GM10248 (cell line): ENCODE data around the gene CARD14.

Source experiments
- CTCF ChIA-PET: fragments of 300-600 bp; sonication (Branson Sonifier 250); formaldehyde crosslinking; extraction: SDS; loops from one replicate; lab custom pipeline; 2021; ENCODE audit warnings: antibody characterized with exemption; lab: Yijun Ruan, JAX
- POLR2A ChIA-PET: fragments of 350-650 bp; sonication (Branson Sonifier 250); formaldehyde crosslinking; extraction: SDS; loops from one replicate; lab custom pipeline; 2020; ENCODE audit warnings: antibody characterized with exemption; lab: Yijun Ruan, JAX
- DNase-seq: peaks from one replicate; pipeline ENCODE4 v3.0.0; 2012; ENCODE audit errors: extremely low spot score
- TF ChIP-seq, protein P1 (sequence below): IDR thresholded peaks from 2 replicates; pipeline ENCODE4 v1.5.1; 2012; ENCODE audit warnings: mild to moderate bottlenecking, low read depth; ENCODE audit errors: extremely low read depth, missing control alignments, control extremely low read depth

Gene CARD14

GRCh38 chr17:80137131-80137530, 32.7 kb upstream of the CARD14 start:
- ChIA-PET POLR2A (interaction anchor here (0.7 to 1.2 kb wide), 3 partner anchors 9 to 1398 kb away, joined by 3 to 5 read pairs (median 3); no protein-coding TSS in a partner anchor), CTCF (no interaction called here)
- TF ChIP-seq, protein P1, sequence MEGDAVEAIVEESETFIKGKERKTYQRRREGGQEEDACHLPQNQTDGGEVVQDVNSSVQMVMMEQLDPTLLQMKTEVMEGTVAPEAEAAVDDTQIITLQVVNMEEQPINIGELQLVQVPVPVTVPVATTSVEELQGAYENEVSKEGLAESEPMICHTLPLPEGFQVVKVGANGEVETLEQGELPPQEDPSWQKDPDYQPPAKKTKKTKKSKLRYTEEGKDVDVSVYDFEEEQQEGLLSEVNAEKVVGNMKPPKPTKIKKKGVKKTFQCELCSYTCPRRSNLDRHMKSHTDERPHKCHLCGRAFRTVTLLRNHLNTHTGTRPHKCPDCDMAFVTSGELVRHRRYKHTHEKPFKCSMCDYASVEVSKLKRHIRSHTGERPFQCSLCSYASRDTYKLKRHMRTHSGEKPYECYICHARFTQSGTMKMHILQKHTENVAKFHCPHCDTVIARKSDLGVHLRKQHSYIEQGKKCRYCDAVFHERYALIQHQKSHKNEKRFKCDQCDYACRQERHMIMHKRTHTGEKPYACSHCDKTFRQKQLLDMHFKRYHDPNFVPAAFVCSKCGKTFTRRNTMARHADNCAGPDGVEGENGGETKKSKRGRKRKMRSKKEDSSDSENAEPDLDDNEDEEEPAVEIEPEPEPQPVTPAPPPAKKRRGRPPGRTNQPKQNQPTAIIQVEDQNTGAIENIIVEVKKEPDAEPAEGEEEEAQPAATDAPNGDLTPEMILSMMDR, result no peak
- DNase-seq, result no peak

- DNase-seq, result no peak
- TF ChIP-seq, protein P1, result no peak
- POLR2A ChIA-PET, result no interaction called here
- CTCF ChIA-PET, result interaction anchor here (1.0 to 1.2 kb wide), 2 partner anchors 10 to 37 kb away, joined by 3 read pairs; partner anchors contain the start of gene GAA
Observed at GRCh38 chr17:80138856-80139426, 30.9 kb upstream of the CARD14 start.

GRCh38 chr17:80141463-80142165, 28.2 kb upstream of the CARD14 start:
- no peak for DNase-seq
- POLR2A ChIA-PET, result interaction anchor here (0.8 to 1.2 kb wide), 2 partner anchors 40 to 70 kb away, joined by 3 read pairs; partner anchors contain the start of gene GAA
- CTCF ChIA-PET, result interaction anchor here (2.6 kb wide), 1 partner anchor 40 kb away, joined by 8 read pairs; the partner anchor contains the start of gene GAA
- TF ChIP-seq, protein P1, result no peak

- no peak for DNase-seq
- ChIA-PET POLR2A (interaction anchor here (1.6 to 2.6 kb wide), 2 partner anchors 9 to 42 kb away, joined by 4 to 13 read pairs; partner anchors contain the start of gene GAA), CTCF (interaction anchor here (1.2 to 2.6 kb wide), 2 partner anchors 16 to 41 kb away, joined by 3 to 8 read pairs; partner anchors contain the start of gene GAA)
- TF ChIP-seq, protein P1, result no peak
Observed at GRCh38 chr17:80142929-80143328, 26.9 kb upstream of the CARD14 start.

- ChIA-PET CTCF (interaction anchor here (1.0 to 1.7 kb wide), 4 partner anchors 44 to 139 kb away, joined by 3 to 7 read pairs (median 3); partner anchors contain the start of gene GAA), POLR2A (interaction anchor here (0.6 to 2.1 kb wide), 9 partner anchors 9 to 1078 kb away, joined by 3 to 16 read pairs (median 5); partner anchors contain the start of genes CEP131 and GAA)
- TF ChIP-seq, protein P1, result no peak
- no peak for DNase-seq
Observed at GRCh38 chr17:80145076-80146075, 24.5 kb upstream of the CARD14 start.
